Midbrain (tissue), 1 donor: ENCODE measurements around the gene NR6A1.

Experiments used
- DNase-seq: peaks from one replicate; lab custom pipeline; 2025; lab: John Stamatoyannopoulos, UW

The NR6A1 gene

GRCh38 chr9:124526174-124526573 is 244.9 kb downstream of the NR6A1 start:
- DNase-seq = no peak

- no peak for DNase-seq
Observed at GRCh38 chr9:124522121-124523098, 248.7 kb downstream of the NR6A1 start.

- DNase-seq = no peak
Observed at GRCh38 chr9:124521142-124521541, 250.0 kb downstream of the NR6A1 start.

GRCh38 chr9:124520206-124520596 is 250.9 kb downstream of the NR6A1 start:
- DNase-seq = peak; percentile 75

- DNase-seq = no peak
Observed at GRCh38 chr9:124518116-124518515, 253.0 kb downstream of the NR6A1 start.

- DNase-seq = no peak
Observed at GRCh38 chr9:124517600-124517999, 253.5 kb downstream of the NR6A1 start.

- DNase-seq = no peak
Observed at GRCh38 chr9:124514874-124515273, 256.2 kb downstream of the NR6A1 start.

GRCh38 chr9:124514125-124514524 is 257.0 kb downstream of the NR6A1 start:
- no peak for DNase-seq

- no peak for DNase-seq
Observed at GRCh38 chr9:124513376-124513994, 257.6 kb downstream of the NR6A1 start.

GRCh38 chr9:124512806-124513204 is 258.3 kb downstream of the NR6A1 start:
- DNase-seq = no peak

- DNase-seq = no peak
Observed at GRCh38 chr9:124511891-124512805, 259.0 kb downstream of the NR6A1 start.

GRCh38 chr9:124511426-124511840 is 259.7 kb downstream of the NR6A1 start:
- DNase-seq = no peak

GRCh38 chr9:124510650-124511425 is 260.3 kb downstream of the NR6A1 start:
- no peak for DNase-seq

GRCh38 chr9:124507880-124508423 is 263.2 kb downstream of the NR6A1 start:
- DNase-seq = no peak

- DNase-seq = no peak
Observed at GRCh38 chr9:124506931-124507879, 263.9 kb downstream of the NR6A1 start, which contains the start of gene NR5A1. TSS of gene NR5A1 (minus strand) at chr9:124507399. CDS start at chr9:124503395, 4,004 bp downstream.

GRCh38 chr9:124506433-124506832 is 264.7 kb downstream of the NR6A1 start:
- no peak for DNase-seq

- no peak for DNase-seq
Observed at GRCh38 chr9:124505901-124506346, 265.2 kb downstream of the NR6A1 start.

GRCh38 chr9:124505006-124505900 is 265.9 kb downstream of the NR6A1 start:
- DNase-seq = no peak
